ENCODE data around the gene TMTC1.

GRCh38 chr12:29752121-29752520, 31.6 kb downstream of the TMTC1 start:
- TF ChIP-seq CTCF (IDR thresholded peaks at IDR 0.05), result no peak
- no peak for TF ChIP-seq POLR2A (IDR thresholded peaks at IDR 0.05; ENCODE audit: low read depth)
